Loucy (cell line): Measurements from ENCODE around the gene OPRL1.

Experiments
- H2AFZ ChIP-seq: fragments of 200-600 bp; sonication (generic); 2 replicates; pipeline ENCODE4 v1.6.0; 2016; ENCODE audit warnings: antibody characterized with exemption, mild to moderate bottlenecking, low read length, moderate library complexity
- H3F3A ChIP-seq: fragments of 200-600 bp; 2 replicates; pipeline ENCODE4 v1.6.0; 2016; ENCODE audit warnings: antibody characterized with exemption, low read depth, mild to moderate bottlenecking
- H3K27me3 ChIP-seq: fragments of 200-600 bp; sonication (generic); 2 replicates; pipeline ENCODE4 v1.6.1; 2014; ENCODE audit warnings: low read length, mild to moderate bottlenecking; ENCODE audit not compliant: insufficient read depth, poor library complexity, severe bottlenecking
- H3K36me3 ChIP-seq: fragments of 200-600 bp; sonication (generic); 2 replicates; pipeline ENCODE4 v1.6.1; 2016; ENCODE audit warnings: low read length; ENCODE audit not compliant: insufficient read depth
- H3K4me1 ChIP-seq: fragments of 200-600 bp; sonication (generic); 2 replicates; pipeline ENCODE4 v1.5.1; 2014; ENCODE audit warnings: low read length, mild to moderate bottlenecking; ENCODE audit not compliant: insufficient read depth, poor library complexity, severe bottlenecking
- H3K4me2 ChIP-seq: fragments of 200-600 bp; sonication (generic); 2 replicates; pipeline ENCODE4 v1.6.0; 2014; ENCODE audit warnings: antibody characterized with exemption, low read length, low read depth, mild to moderate bottlenecking; ENCODE audit not compliant: poor library complexity, severe bottlenecking
- H3K4me3 ChIP-seq: fragments of 200-600 bp; sonication (generic); 2 replicates; pipeline ENCODE4 v1.5.1; 2014; ENCODE audit warnings: low read length, mild to moderate bottlenecking, mixed read lengths; ENCODE audit not compliant: poor library complexity, severe bottlenecking
- H3K79me2 ChIP-seq: fragments of 200-600 bp; sonication (generic); 2 replicates; pipeline ENCODE4 v1.6.1; 2014; ENCODE audit warnings: low read length; ENCODE audit not compliant: insufficient read depth
- H3K9ac ChIP-seq: fragments of 200-600 bp; sonication (generic); 2 replicates; pipeline ENCODE4 v1.6.0; 2014; ENCODE audit warnings: mild to moderate bottlenecking, low read depth, low read length, moderate library complexity; ENCODE audit not compliant: poor library complexity, severe bottlenecking
- H3K9me2 ChIP-seq: fragments of 200-600 bp; sonication (generic); replicated peaks from 2 replicates; pipeline ENCODE4 v1.6.1; 2016; ENCODE audit warnings: low read depth, low read length, mixed read lengths
- H3K9me3 ChIP-seq: fragments of 200-600 bp; sonication (generic); 2 replicates; pipeline ENCODE4 v1.6.1; 2014; ENCODE audit warnings: mild to moderate bottlenecking, antibody characterized with exemption, low read length, low read depth; ENCODE audit not compliant: insufficient read depth
- H4K20me1 ChIP-seq: fragments of 200-600 bp; sonication (generic); 2 replicates; pipeline ENCODE4 v1.6.0; 2014; ENCODE audit warnings: antibody characterized with exemption, low read length, mild to moderate bottlenecking; ENCODE audit not compliant: insufficient read depth, poor library complexity, severe bottlenecking
- EZH2phosphoT487 ChIP-seq: fragments of 200-600 bp; IDR thresholded peaks from 2 replicates; pipeline ENCODE4 v1.6.1; 2018; ENCODE audit warnings: antibody characterized with exemption, mild to moderate bottlenecking, moderate library complexity, borderline replicate concordance
- TF ChIP-seq, protein P1 (sequence below): fragments of 200-600 bp; sonication (generic); conservative IDR thresholded peaks from 2 replicates; pipeline ENCODE4 v1.5.1; 2014; ENCODE audit warnings: mild to moderate bottlenecking, antibody characterized with exemption, low read length

Gene OPRL1

DNA sequence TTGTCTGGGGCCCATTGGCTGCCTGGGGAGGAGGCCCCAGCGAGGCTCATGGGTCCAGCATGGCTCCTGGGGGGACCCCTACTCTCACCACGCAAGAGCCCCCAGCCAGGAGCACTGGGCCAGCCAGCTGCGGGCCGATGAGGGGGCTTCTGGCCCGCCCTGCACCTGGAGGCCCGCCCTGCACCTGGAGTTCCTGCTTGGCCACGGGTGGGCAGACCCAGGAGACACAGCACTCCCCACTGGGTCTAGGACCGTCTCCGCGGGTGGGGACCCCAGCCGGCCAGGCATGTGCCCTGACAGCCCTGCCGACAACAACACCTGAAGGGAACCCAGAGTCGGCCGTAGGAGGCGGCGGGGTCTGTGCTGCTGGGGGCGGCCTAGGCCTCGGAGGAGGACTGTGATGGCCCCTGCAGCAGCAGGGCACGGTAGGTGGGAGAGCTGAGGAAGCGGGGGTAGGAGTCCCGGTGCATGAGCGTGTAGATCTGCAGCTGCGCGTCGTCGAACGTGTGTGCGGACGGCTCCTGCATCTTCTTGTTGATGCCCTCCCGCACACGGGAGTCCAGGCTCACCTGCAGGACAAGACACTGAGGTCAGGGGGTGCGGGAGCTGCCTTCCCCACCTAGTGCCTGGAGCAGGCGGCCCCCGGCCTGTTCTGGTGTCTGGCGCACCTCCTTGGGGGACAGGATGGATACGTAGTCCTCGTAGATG lies 6.3 kb upstream of the OPRL1 start:
- no peaks in the 10 kb centered on the region for H3K9me2 ChIP-seq
- no peak overlapping the region for H3K4me2 ChIP-seq
- 0 out of 2 replicates have a peak, but pooled peaks cover 11% of the 10 kb centered on the region for H3K79me2 ChIP-seq
- H3K4me3 ChIP-seq: no peak overlapping the region
- no peak for TF ChIP-seq EZH2phosphoT487
- TF ChIP-seq, protein P1, sequence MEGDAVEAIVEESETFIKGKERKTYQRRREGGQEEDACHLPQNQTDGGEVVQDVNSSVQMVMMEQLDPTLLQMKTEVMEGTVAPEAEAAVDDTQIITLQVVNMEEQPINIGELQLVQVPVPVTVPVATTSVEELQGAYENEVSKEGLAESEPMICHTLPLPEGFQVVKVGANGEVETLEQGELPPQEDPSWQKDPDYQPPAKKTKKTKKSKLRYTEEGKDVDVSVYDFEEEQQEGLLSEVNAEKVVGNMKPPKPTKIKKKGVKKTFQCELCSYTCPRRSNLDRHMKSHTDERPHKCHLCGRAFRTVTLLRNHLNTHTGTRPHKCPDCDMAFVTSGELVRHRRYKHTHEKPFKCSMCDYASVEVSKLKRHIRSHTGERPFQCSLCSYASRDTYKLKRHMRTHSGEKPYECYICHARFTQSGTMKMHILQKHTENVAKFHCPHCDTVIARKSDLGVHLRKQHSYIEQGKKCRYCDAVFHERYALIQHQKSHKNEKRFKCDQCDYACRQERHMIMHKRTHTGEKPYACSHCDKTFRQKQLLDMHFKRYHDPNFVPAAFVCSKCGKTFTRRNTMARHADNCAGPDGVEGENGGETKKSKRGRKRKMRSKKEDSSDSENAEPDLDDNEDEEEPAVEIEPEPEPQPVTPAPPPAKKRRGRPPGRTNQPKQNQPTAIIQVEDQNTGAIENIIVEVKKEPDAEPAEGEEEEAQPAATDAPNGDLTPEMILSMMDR: no peak
- H3K27me3 ChIP-seq: no peaks in the 10 kb centered on the region
- no peak overlapping the region for H3K9ac ChIP-seq
- no peaks in the 10 kb centered on the region for H4K20me1 ChIP-seq
- H3K4me1 ChIP-seq: peaks cover 29% of the 10 kb centered on the region
- no peaks in the 10 kb centered on the region for H3K9me3 ChIP-seq
- H3K36me3 ChIP-seq: no peaks in the 10 kb centered on the region
- H3F3A ChIP-seq: no peaks in the 10 kb centered on the region
- no peak overlapping the region for H2AFZ ChIP-seq

DNA sequence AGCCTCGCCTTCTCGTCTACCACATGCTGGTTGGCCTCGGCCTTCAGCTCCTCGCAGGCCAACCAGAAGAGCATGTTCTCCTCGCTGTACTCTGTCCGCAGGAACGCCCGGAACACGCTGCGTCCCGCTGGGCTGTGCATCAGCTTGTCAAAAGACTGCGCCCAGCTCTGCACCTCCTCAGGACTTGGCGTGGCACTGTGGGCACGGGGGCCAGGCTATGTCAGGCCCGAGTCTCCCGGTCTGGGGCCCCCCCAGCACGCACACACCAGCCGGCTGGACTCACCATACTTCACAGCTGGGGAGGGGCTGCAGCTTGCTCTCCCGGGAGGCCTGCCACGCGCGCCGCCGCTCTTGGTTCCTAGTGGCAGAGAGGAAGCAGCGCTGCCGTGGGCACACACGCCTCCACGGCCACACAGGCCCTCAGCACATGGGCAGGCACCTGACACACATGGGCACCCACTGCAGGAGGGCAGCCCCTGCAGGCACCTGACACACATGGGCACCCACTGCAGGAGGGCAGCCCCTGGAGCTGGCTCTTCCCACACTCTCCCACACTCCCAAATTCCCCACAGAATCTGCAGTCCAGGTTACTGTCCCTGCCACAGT lies 5.6 kb upstream of the OPRL1 start:
- H3K9ac ChIP-seq: no peak overlapping the region

DNA sequence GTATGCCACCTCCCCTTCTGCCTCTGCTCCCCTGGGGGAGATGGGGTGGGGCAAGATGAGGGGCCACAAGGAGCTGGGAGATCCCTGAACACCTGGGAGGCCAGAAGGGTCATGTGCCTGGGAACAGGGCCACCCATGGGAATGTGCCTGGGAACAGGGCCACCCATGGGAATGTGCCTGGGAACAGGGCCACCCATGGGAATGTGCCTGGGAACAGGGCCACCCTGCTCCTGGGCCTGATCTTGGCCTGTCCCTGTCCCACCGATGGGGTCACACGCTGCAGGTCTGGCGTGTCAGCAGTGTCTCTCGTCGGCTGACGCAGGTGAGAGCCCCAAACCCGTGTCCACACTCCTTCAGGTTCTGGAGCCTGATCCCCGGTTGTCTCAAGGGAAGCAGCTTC lies 4.9 kb upstream of the OPRL1 start:
- Histone ChIP-seq H3F3A (no peaks in the 10 kb centered on the region), H3K9me2 (no peaks in the 10 kb centered on the region), H3K36me3 (no peaks in the 10 kb centered on the region), H3K27me3 (no peaks in the 10 kb centered on the region), H3K79me2 (0 out of 2 replicates have a peak, but pooled peaks cover 11% of the 10 kb centered on the region), H4K20me1 (no peaks in the 10 kb centered on the region), H3K9ac (no peak overlapping the region), H3K9me3 (no peaks in the 10 kb centered on the region), H3K4me1 (peaks cover 27% of the 10 kb centered on the region), H3K4me2 (no peak overlapping the region), H3K4me3 (no peak overlapping the region), H2AFZ (no peak overlapping the region)
- TF ChIP-seq, protein P1: no peak
- TF ChIP-seq EZH2phosphoT487: no peak

More for the DNA sequence above, 5.6 kb upstream of the OPRL1 start:
- no peaks in the 10 kb centered on the region for H3F3A ChIP-seq
- H3K79me2 ChIP-seq: 0 out of 2 replicates have a peak, but pooled peaks cover 11% of the 10 kb centered on the region
- H2AFZ ChIP-seq: no peak overlapping the region
- no peak overlapping the region for H3K4me3 ChIP-seq
- no peaks in the 10 kb centered on the region for H3K27me3 ChIP-seq
- H3K9me3 ChIP-seq: no peaks in the 10 kb centered on the region
- no peak overlapping the region for H3K4me2 ChIP-seq
- peaks cover 30% of the 10 kb centered on the region for H3K4me1 ChIP-seq
- no peak for TF ChIP-seq EZH2phosphoT487
- TF ChIP-seq, protein P1: no peak
- no peaks in the 10 kb centered on the region for H3K36me3 ChIP-seq
- H3K9me2 ChIP-seq: no peaks in the 10 kb centered on the region
- no peaks in the 10 kb centered on the region for H4K20me1 ChIP-seq
